GM10248 (cell line): Measurements from ENCODE around the gene PIF1.

ENCODE experiments used
- CTCF ChIA-PET: fragments of 300-600 bp; sonication (Branson Sonifier 250); formaldehyde crosslinking; extraction: SDS; loops from one replicate; lab custom pipeline; 2021; ENCODE audit warnings: antibody characterized with exemption; lab: Yijun Ruan, JAX
- POLR2A ChIA-PET: fragments of 350-650 bp; sonication (Branson Sonifier 250); formaldehyde crosslinking; extraction: SDS; loops from one replicate; lab custom pipeline; 2020; ENCODE audit warnings: antibody characterized with exemption; lab: Yijun Ruan, JAX
- DNase-seq: peaks from one replicate; pipeline ENCODE4 v3.0.0; 2012; ENCODE audit errors: extremely low spot score
- CTCF ChIP-seq: IDR thresholded peaks from 2 replicates; pipeline ENCODE4 v1.5.1; 2012; ENCODE audit warnings: mild to moderate bottlenecking, low read depth; ENCODE audit errors: extremely low read depth, missing control alignments, control extremely low read depth

Gene PIF1

GRCh38 chr15:64857421-64857820 is 32.0 kb upstream of the PIF1 start:
- CTCF ChIA-PET = no interaction called here
- no peak for DNase-seq
- POLR2A ChIA-PET = interaction anchor here (1.1 kb wide), 1 partner anchor 11 kb away, joined by 3 read pairs; no protein-coding TSS in a partner anchor
- TF ChIP-seq CTCF = no peak

GRCh38 chr15:64856429-64857145 is 31.1 kb upstream of the PIF1 start:
- DNase-seq = no peak
- TF ChIP-seq CTCF = no peak
- POLR2A ChIA-PET = interaction anchor here (0.6 to 1.2 kb wide), 3 partner anchors 10 to 16 kb away, joined by 3 read pairs; no protein-coding TSS in a partner anchor
- CTCF ChIA-PET = no interaction called here

GRCh38 chr15:64855205-64855975 is 29.9 kb upstream of the PIF1 start:
- ChIA-PET CTCF (interaction anchor here (1.3 kb wide), 1 partner anchor 61 kb away, joined by 3 read pairs; no protein-coding TSS in a partner anchor), POLR2A (interaction anchor here (0.7 to 1.2 kb wide), 3 partner anchors 18 to 38 kb away, joined by 3 to 4 read pairs (median 3); no protein-coding TSS in a partner anchor)
- DNase-seq = no peak
- TF ChIP-seq CTCF = no peak

GRCh38 chr15:64854526-64854925 is 29.1 kb upstream of the PIF1 start:
- POLR2A ChIA-PET = interaction anchor here (0.8 kb wide), 1 partner anchor 28 kb away, joined by 3 read pairs; no protein-coding TSS in a partner anchor
- CTCF ChIA-PET = interaction anchor here (0.7 to 1.3 kb wide), 3 partner anchors 10 to 62 kb away, joined by 3 read pairs; no protein-coding TSS in a partner anchor
- TF ChIP-seq CTCF = no peak
- DNase-seq = no peak

GRCh38 chr15:64854041-64854440 is 28.6 kb upstream of the PIF1 start:
- ChIA-PET POLR2A (no interaction called here), CTCF (interaction anchor here (0.7 to 1.3 kb wide), 3 partner anchors 10 to 62 kb away, joined by 3 read pairs; no protein-coding TSS in a partner anchor)
- TF ChIP-seq CTCF = no peak
- DNase-seq = no peak

- ChIA-PET POLR2A (interaction anchor here (0.6 kb wide), 1 partner anchor 10 kb away, joined by 3 read pairs; the partner anchor contains the start of gene PLEKHO2), CTCF (interaction anchor here (0.8 to 1.5 kb wide), 5 partner anchors 9 to 54 kb away, joined by 3 to 6 read pairs (median 5); no protein-coding TSS in a partner anchor)
- no peak for TF ChIP-seq CTCF
- no peak for DNase-seq
Measured at GRCh38 chr15:64851503-64851840, 26.0 kb upstream of the PIF1 start.
